Muscle layer of colon (tissue), 2 donors: ENCODE data around the gene MST1.

Experiments
- H3K27ac ChIP-seq: one replicate; pipeline ENCODE4 v1.7.0; 2013; ENCODE audit warnings: low read depth, mild to moderate bottlenecking, low read length, moderate library complexity
- H3K27me3 ChIP-seq, 2 donors: one replicate each; pipeline ENCODE4 v1.7.0; 2013; ENCODE audit warnings: low read length in 2 of 2, mild to moderate bottlenecking in 2 of 2; ENCODE audit not compliant: insufficient read depth in 2 of 2, control insufficient read depth in 1 of 2
- H3K36me3 ChIP-seq: one replicate; pipeline ENCODE4 v1.7.0; 2013; ENCODE audit warnings: mild to moderate bottlenecking, low read length; ENCODE audit not compliant: insufficient read depth
- H3K4me1 ChIP-seq: one replicate; pipeline ENCODE4 v1.7.0; 2013; ENCODE audit warnings: mild to moderate bottlenecking, low read length; ENCODE audit not compliant: insufficient read depth
- H3K4me3 ChIP-seq, 2 donors: one replicate each; pipeline ENCODE4 v1.7.0; 2013; ENCODE audit warnings: low read length in 2 of 2, low read depth in 1 of 2, mild to moderate bottlenecking in 1 of 2, moderate library complexity in 1 of 2
- H3K9ac ChIP-seq: one replicate; pipeline ENCODE4 v1.7.0; 2013; ENCODE audit warnings: low read length
- H3K9me3 ChIP-seq: one replicate; pipeline ENCODE4 v1.7.0; 2013; ENCODE audit warnings: mild to moderate bottlenecking, low read length
- donor health status: abdominal sarcoma.
- donor health status: Adenocarcinoma of cecum.

The MST1 gene

GRCh38 chr3:49670940-49671290 lies 18.4 kb downstream of the MST1 start:
- H3K36me3 ChIP-seq = no peaks in the 10 kb centered on the region
- no peaks in the 10 kb centered on the region for H3K9me3 ChIP-seq
- H3K27ac ChIP-seq = no peak overlapping the region
- H3K4me3 ChIP-seq = no peak overlapping the region
- no peak overlapping the region for H3K9ac ChIP-seq
- H3K27me3 ChIP-seq = peaks cover 0 to 16% of the 10 kb centered on the region in 2 donors
- H3K4me1 ChIP-seq = peaks cover 12% of the 10 kb centered on the region

- Histone ChIP-seq H3K36me3 (no peaks in the 10 kb centered on the region), H3K27me3 (peaks cover 0 to 28% of the 10 kb centered on the region in 2 donors), H3K27ac (no peak overlapping the region), H3K4me3 (no peak overlapping the region), H3K9ac (no peak overlapping the region), H3K9me3 (no peaks in the 10 kb centered on the region), H3K4me1 (peaks cover 4% of the 10 kb centered on the region)
These were observed 19.9 kb downstream of the MST1 start for GRCh38 chr3:49669352-49669751.

- Histone ChIP-seq H3K9ac (no peak overlapping the region), H3K27me3 (peaks cover 0 to 28% of the 10 kb centered on the region in 2 donors), H3K4me1 (peaks cover 4% of the 10 kb centered on the region), H3K36me3 (no peaks in the 10 kb centered on the region), H3K27ac (no peak overlapping the region), H3K9me3 (no peaks in the 10 kb centered on the region), H3K4me3 (no peak overlapping the region)
These were observed 20.4 kb downstream of the MST1 start for GRCh38 chr3:49668861-49669260.

- H3K27ac ChIP-seq = no peak overlapping the region
- H3K9me3 ChIP-seq = no peaks in the 10 kb centered on the region
- no peak overlapping the region for H3K9ac ChIP-seq
- H3K27me3 ChIP-seq = peaks cover 0 to 31% of the 10 kb centered on the region in 2 donors
- H3K4me3 ChIP-seq = no peak overlapping the region
- no peaks in the 10 kb centered on the region for H3K36me3 ChIP-seq
- H3K4me1 ChIP-seq = peaks cover 3% of the 10 kb centered on the region
These were observed 20.9 kb downstream of the MST1 start for GRCh38 chr3:49668414-49668797.

- Histone ChIP-seq H3K36me3 (no peaks in the 10 kb centered on the region), H3K27ac (no peak overlapping the region), H3K4me3 (no peak overlapping the region), H3K9me3 (no peaks in the 10 kb centered on the region), H3K4me1 (no peaks in the 10 kb centered on the region), H3K9ac (no peak overlapping the region), H3K27me3 (peaks cover 0 to 36% of the 10 kb centered on the region in 2 donors)
These were observed 21.4 kb downstream of the MST1 start for GRCh38 chr3:49667701-49668413.

- no peak overlapping the region for H3K4me3 ChIP-seq
- no peak overlapping the region for H3K9ac ChIP-seq
- no peak overlapping the region for H3K27ac ChIP-seq
- H3K4me1 ChIP-seq = no peaks in the 10 kb centered on the region
- no peaks in the 10 kb centered on the region for H3K36me3 ChIP-seq
- H3K9me3 ChIP-seq = no peaks in the 10 kb centered on the region
- H3K27me3 ChIP-seq = peaks cover 0 to 36% of the 10 kb centered on the region in 2 donors
These were observed 22.7 kb downstream of the MST1 start for GRCh38 chr3:49666592-49666991.

- Histone ChIP-seq H3K4me3 (no peak overlapping the region), H3K9ac (no peak overlapping the region), H3K27me3 (peaks cover 0 to 36% of the 10 kb centered on the region in 2 donors), H3K9me3 (no peaks in the 10 kb centered on the region), H3K36me3 (no peaks in the 10 kb centered on the region), H3K27ac (no peak overlapping the region), H3K4me1 (no peaks in the 10 kb centered on the region)
These were observed 23.3 kb downstream of the MST1 start for GRCh38 chr3:49665822-49666519.

- Histone ChIP-seq H3K9me3 (no peaks in the 10 kb centered on the region), H3K9ac (no peak overlapping the region), H3K36me3 (no peaks in the 10 kb centered on the region), H3K27me3 (peaks cover 0 to 36% of the 10 kb centered on the region in 2 donors), H3K4me1 (no peaks in the 10 kb centered on the region), H3K27ac (no peak overlapping the region), H3K4me3 (no peak overlapping the region)
These were observed 25.0 kb downstream of the MST1 start for GRCh38 chr3:49664300-49664699.

GRCh38 chr3:49663831-49664230 lies 25.4 kb downstream of the MST1 start:
- no peak overlapping the region for H3K4me3 ChIP-seq
- no peak overlapping the region for H3K27ac ChIP-seq
- no peaks in the 10 kb centered on the region for H3K36me3 ChIP-seq
- no peaks in the 10 kb centered on the region for H3K4me1 ChIP-seq
- H3K27me3 ChIP-seq = peaks cover 0 to 36% of the 10 kb centered on the region in 2 donors
- no peak overlapping the region for H3K9ac ChIP-seq
- H3K9me3 ChIP-seq = no peaks in the 10 kb centered on the region

GRCh38 chr3:49662720-49663413 lies 26.4 kb downstream of the MST1 start:
- Histone ChIP-seq H3K36me3 (no peaks in the 10 kb centered on the region), H3K4me3 (no peak overlapping the region), H3K27me3 (peaks cover 0 to 29% of the 10 kb centered on the region in 2 donors), H3K27ac (no peak overlapping the region), H3K9ac (no peak overlapping the region), H3K9me3 (no peaks in the 10 kb centered on the region), H3K4me1 (no peaks in the 10 kb centered on the region)

GRCh38 chr3:49662021-49662420 lies 27.3 kb downstream of the MST1 start:
- H3K27me3 ChIP-seq = peaks cover 0 to 24% of the 10 kb centered on the region in 2 donors
- no peak overlapping the region for H3K27ac ChIP-seq

More at GRCh38 chr3:49662021-49662420, 27.3 kb downstream of the MST1 start:
- Histone ChIP-seq H3K36me3 (no peaks in the 10 kb centered on the region), H3K9ac (no peak overlapping the region), H3K4me1 (no peaks in the 10 kb centered on the region), H3K4me3 (no peak overlapping the region), H3K9me3 (no peaks in the 10 kb centered on the region)
